Liver (tissue), 9 donors: ENCODE results near the gene CPNE8. TPM values are rescaled to one million over a fixed set of nuclear protein-coding genes. Genes with fewer than 3 reads are reported as not detected.

Experiments
- DNase-seq: peaks from one replicate; pipeline ENCODE4 v3.0.0-alpha.2; 2017; ENCODE audit warnings: low spot score
- H3K27ac ChIP-seq, 2 donors: one replicate each; pipeline ENCODE4 v1.7.0; 2013; ENCODE audit warnings: inconsistent platforms in 2 of 2, low read length in 2 of 2, control low read depth in 1 of 2, low read depth in 1 of 2, mild to moderate bottlenecking in 1 of 2
- H3K27me3 ChIP-seq, 4 donors: one replicate each; pipeline versions ENCODE4 v1.6.1 to v1.7.0; 2013; ENCODE audit warnings: low read length in 3 of 4, inconsistent platforms in 1 of 4, mild to moderate bottlenecking in 1 of 4, moderate library complexity in 1 of 4; ENCODE audit not compliant: control insufficient read depth in 4 of 4, insufficient read depth in 4 of 4
- H3K36me3 ChIP-seq, 4 donors: one replicate each; pipeline versions ENCODE4 v1.6.1 to v1.7.0; 2013; ENCODE audit warnings: low read length in 3 of 4, mild to moderate bottlenecking in 3 of 4, low read depth in 1 of 4, moderate library complexity in 1 of 4; ENCODE audit not compliant: control insufficient read depth in 4 of 4, insufficient read depth in 3 of 4
- H3K4me1 ChIP-seq, 4 donors: one replicate each; pipeline versions ENCODE4 v1.6.1 to v1.7.0; 2013; ENCODE audit warnings: low read length in 3 of 4, mild to moderate bottlenecking in 3 of 4, moderate library complexity in 1 of 4; ENCODE audit not compliant: control insufficient read depth in 4 of 4, insufficient read depth in 4 of 4
- H3K4me3 ChIP-seq, 3 donors: one replicate each; pipeline versions ENCODE4 v1.6.1 to v1.7.0; 2013; ENCODE audit warnings: low read length in 3 of 3, control low read depth in 1 of 3, low read depth in 1 of 3, mild to moderate bottlenecking in 1 of 3
- H3K9ac ChIP-seq, 2 donors: one replicate each; pipeline ENCODE4 v1.7.0; 2013; ENCODE audit warnings: low read length in 2 of 2, mild to moderate bottlenecking in 2 of 2, moderate library complexity in 2 of 2, control low read depth in 1 of 2, low read depth in 1 of 2
- H3K9me3 ChIP-seq, 4 donors: one replicate each; pipeline versions ENCODE4 v1.6.1 to v1.7.0; 2013; ENCODE audit warnings: low read length in 3 of 4; ENCODE audit not compliant: control insufficient read depth in 4 of 4
- EGR1 ChIP-seq, 2 donors: IDR thresholded peaks; 2 replicates each; pipeline ENCODE4 v1.6.1; 2016 to 2018; ENCODE audit warnings: antibody characterized with exemption in 2 of 2, low read depth in 2 of 2
- FOXA1 ChIP-seq: IDR thresholded peaks from 2 replicates; pipeline ENCODE4 v1.6.1; 2016; ENCODE audit warnings: antibody characterized with exemption
- FOXA2 ChIP-seq: IDR thresholded peaks from 2 replicates; pipeline ENCODE4 v1.6.1; 2016; ENCODE audit warnings: antibody characterized with exemption
- GABPA ChIP-seq, 2 donors: IDR thresholded peaks in 1 of 2; conservative IDR thresholded peaks in 1 of 2; 2 replicates each; pipeline ENCODE4 v1.6.1; 2016; ENCODE audit warnings: antibody characterized with exemption in 2 of 2, mild to moderate bottlenecking in 1 of 2, moderate library complexity in 1 of 2
- HNF4A ChIP-seq, 2 donors: conservative IDR thresholded peaks; 2 replicates each; pipeline ENCODE4 v1.6.1; 2016; ENCODE audit warnings: antibody characterized with exemption in 2 of 2, mild to moderate bottlenecking in 2 of 2
- HNF4G ChIP-seq: IDR thresholded peaks from 2 replicates; pipeline ENCODE4 v1.6.1; 2016; ENCODE audit warnings: antibody characterized with exemption
- JUND ChIP-seq, 2 donors: IDR thresholded peaks; 2 replicates each; pipeline ENCODE4 v1.6.1; 2016; ENCODE audit warnings: antibody characterized with exemption in 2 of 2
- NR2F2 ChIP-seq: IDR thresholded peaks from 2 replicates; pipeline ENCODE4 v1.6.1; 2016; ENCODE audit warnings: antibody characterized with exemption
- RAD21 ChIP-seq, 2 donors: IDR thresholded peaks; 2 replicates each; pipeline ENCODE4 v1.6.1; 2016; ENCODE audit warnings: antibody characterized with exemption in 2 of 2, mild to moderate bottlenecking in 2 of 2
- RXRA ChIP-seq, 2 donors: IDR thresholded peaks; 2 replicates each; pipeline ENCODE4 v1.6.1; 2017 to 2018; ENCODE audit warnings: antibody characterized with exemption in 2 of 2, mild to moderate bottlenecking in 1 of 2
- SP1 ChIP-seq: IDR thresholded peaks from 2 replicates; pipeline ENCODE4 v1.6.1; 2018; ENCODE audit warnings: antibody characterized with exemption, mild to moderate bottlenecking
- TAF1 ChIP-seq: conservative IDR thresholded peaks from 2 replicates; pipeline ENCODE4 v1.6.1; 2016; ENCODE audit warnings: antibody characterized with exemption, mild to moderate bottlenecking
- YY1 ChIP-seq: IDR thresholded peaks from 2 replicates; pipeline ENCODE4 v1.6.1; 2016; ENCODE audit warnings: antibody characterized with exemption, mild to moderate bottlenecking
- WGBS: extraction: QIAGEN DNeasy Blood & Tissue Kit; methylation state at CpG from one replicate; pipeline ENCODE4 v1.1.7; 2013; 5-methylcytosine and 5-hydroxymethylcytosine counted together
- polyA plus RNA-seq, 2 donors: library from polyadenylated mRNA; stranded (reverse) in 1 of 2; unstranded in 1 of 2; fragments of 200-250 nt in 1 of 2; fragments of >200 nt in 1 of 2; fragmentation: Nextera tagmentation in 1 of 2; extraction: Ambion mirVana in 1 of 2; gene quantifications; one replicate each; pipeline versions ENCODE4 v1.2.1 to v1.2.3, GENCODE V29; 2013 to 2015
- total RNA-seq, 2 donors: library from RNA; depleted of rRNA; stranded (reverse); fragments of >200 nt; gene quantifications; one replicate each; pipeline ENCODE4 v1.2.3, GENCODE V29; 2014
- TF ChIP-seq, protein P1 (sequence below): IDR thresholded peaks from 2 replicates; pipeline ENCODE4 v1.6.1; 2016; ENCODE audit warnings: antibody characterized with exemption
- TF ChIP-seq, protein P2 (sequence below): IDR thresholded peaks from 2 replicates; pipeline ENCODE4 v1.6.1; 2016; ENCODE audit warnings: antibody characterized with exemption
- TF ChIP-seq, protein P3 (sequence below): IDR thresholded peaks from 2 replicates; pipeline ENCODE4 v1.6.1; 2016; ENCODE audit warnings: antibody characterized with exemption, mild to moderate bottlenecking
- donor health status: healthy.
- donor health status: healthy.
- donor health status: healthy.
- donor health status: healthy.
- donor health status: healthy.

CPNE8 gene
- total and polyA plus RNA-seq, 4 donors, result 4.2 to 27.4 (median 10.9) TPM

DNA sequence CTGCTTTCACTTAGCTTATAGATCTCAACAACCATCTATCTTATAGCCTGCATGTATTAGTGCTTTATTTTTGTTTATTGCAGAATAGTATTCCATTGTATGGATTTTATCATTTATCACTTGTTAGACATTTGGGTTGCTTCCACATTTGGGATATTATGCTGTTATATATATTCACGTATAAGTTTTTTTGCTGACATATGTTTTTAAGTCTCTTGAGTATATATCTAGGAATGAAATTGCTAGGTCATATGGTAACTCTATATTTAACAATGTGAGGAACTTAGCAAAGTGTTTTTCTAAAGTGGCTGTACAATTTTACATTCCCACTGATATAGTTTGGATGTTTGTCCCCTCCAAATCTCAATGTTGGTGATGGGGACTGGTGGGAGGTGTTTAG, 208.1 kb downstream of the CPNE8 start:
- TF ChIP-seq, protein P1, sequence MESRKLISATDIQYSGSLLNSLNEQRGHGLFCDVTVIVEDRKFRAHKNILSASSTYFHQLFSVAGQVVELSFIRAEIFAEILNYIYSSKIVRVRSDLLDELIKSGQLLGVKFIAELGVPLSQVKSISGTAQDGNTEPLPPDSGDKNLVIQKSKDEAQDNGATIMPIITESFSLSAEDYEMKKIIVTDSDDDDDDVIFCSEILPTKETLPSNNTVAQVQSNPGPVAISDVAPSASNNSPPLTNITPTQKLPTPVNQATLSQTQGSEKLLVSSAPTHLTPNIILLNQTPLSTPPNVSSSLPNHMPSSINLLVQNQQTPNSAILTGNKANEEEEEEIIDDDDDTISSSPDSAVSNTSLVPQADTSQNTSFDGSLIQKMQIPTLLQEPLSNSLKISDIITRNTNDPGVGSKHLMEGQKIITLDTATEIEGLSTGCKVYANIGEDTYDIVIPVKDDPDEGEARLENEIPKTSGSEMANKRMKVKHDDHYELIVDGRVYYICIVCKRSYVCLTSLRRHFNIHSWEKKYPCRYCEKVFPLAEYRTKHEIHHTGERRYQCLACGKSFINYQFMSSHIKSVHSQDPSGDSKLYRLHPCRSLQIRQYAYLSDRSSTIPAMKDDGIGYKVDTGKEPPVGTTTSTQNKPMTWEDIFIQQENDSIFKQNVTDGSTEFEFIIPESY, result no peak
- TF ChIP-seq TAF1 (no peak), JUND (IDR thresholded peaks at IDR 0.05) (no peak), HNF4A (conservative IDR thresholded peaks at IDR 0.05) (no peak), NR2F2 (no peak), GABPA (IDR thresholded peaks at IDR 0.05 in 1 of 2, conservative IDR thresholded peaks at IDR 0.05 in 1 of 2) (no peak), HNF4G (no peak), RXRA (IDR thresholded peaks at IDR 0.05) (no peak), RAD21 (IDR thresholded peaks at IDR 0.05) (no peak), FOXA2 (no peak), EGR1 (IDR thresholded peaks at IDR 0.05; ENCODE audit: low read depth in 2 of 2) (no peak), YY1 (no peak)
- TF ChIP-seq, protein P2, sequence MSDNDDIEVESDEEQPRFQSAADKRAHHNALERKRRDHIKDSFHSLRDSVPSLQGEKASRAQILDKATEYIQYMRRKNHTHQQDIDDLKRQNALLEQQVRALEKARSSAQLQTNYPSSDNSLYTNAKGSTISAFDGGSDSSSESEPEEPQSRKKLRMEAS, result no peak
- TF ChIP-seq, protein P3, sequence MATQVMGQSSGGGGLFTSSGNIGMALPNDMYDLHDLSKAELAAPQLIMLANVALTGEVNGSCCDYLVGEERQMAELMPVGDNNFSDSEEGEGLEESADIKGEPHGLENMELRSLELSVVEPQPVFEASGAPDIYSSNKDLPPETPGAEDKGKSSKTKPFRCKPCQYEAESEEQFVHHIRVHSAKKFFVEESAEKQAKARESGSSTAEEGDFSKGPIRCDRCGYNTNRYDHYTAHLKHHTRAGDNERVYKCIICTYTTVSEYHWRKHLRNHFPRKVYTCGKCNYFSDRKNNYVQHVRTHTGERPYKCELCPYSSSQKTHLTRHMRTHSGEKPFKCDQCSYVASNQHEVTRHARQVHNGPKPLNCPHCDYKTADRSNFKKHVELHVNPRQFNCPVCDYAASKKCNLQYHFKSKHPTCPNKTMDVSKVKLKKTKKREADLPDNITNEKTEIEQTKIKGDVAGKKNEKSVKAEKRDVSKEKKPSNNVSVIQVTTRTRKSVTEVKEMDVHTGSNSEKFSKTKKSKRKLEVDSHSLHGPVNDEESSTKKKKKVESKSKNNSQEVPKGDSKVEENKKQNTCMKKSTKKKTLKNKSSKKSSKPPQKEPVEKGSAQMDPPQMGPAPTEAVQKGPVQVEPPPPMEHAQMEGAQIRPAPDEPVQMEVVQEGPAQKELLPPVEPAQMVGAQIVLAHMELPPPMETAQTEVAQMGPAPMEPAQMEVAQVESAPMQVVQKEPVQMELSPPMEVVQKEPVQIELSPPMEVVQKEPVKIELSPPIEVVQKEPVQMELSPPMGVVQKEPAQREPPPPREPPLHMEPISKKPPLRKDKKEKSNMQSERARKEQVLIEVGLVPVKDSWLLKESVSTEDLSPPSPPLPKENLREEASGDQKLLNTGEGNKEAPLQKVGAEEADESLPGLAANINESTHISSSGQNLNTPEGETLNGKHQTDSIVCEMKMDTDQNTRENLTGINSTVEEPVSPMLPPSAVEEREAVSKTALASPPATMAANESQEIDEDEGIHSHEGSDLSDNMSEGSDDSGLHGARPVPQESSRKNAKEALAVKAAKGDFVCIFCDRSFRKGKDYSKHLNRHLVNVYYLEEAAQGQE, result no peak
- 94% methylated on average over 1 of the region's 1 CpG for WGBS
- no peak overlapping the region for H3K9ac ChIP-seq
- no peaks in the 10 kb centered on the region for H3K27me3 ChIP-seq
- no peaks in the 10 kb centered on the region for H3K4me1 ChIP-seq
- no peaks in the 10 kb centered on the region for H3K9me3 ChIP-seq
- H3K4me3 ChIP-seq, result no peak overlapping the region
- DNase-seq, result no peak
- peaks cover 0 to 13% (median 7%) of the 10 kb centered on the region in 4 donors for H3K36me3 ChIP-seq
- H3K27ac ChIP-seq, result no peak overlapping the region

DNA sequence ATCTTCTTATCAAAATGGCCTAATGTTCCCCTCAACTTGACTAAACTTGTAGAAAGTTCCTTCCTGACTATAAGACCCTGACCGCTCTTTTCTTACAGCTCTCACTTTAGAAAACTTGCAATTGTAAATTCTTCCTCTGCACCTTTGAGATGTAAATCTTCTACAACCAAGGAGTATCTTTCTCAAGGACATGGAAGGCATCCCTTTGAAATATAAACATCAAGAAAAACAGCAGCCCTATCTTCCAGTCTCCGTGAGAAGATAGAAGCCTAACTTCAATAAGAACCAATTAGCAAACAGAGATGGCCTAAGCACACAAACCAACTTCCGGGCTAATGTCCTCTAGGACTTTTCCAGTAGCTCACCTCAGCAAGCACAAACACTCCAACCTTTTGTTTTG, 210.3 kb downstream of the CPNE8 start:
- Histone ChIP-seq H3K36me3 (peaks cover 0 to 13% (median 5%) of the 10 kb centered on the region in 4 donors), H3K27ac (no peak overlapping the region), H3K9ac (no peak overlapping the region), H3K27me3 (no peaks in the 10 kb centered on the region), H3K9me3 (no peaks in the 10 kb centered on the region), H3K4me3 (no peak overlapping the region), H3K4me1 (no peaks in the 10 kb centered on the region)
- 90% methylated on average over 3 of the region's 3 CpGs for WGBS
- TF ChIP-seq, protein P2, result no peak
- no peak for TF ChIP-seq FOXA1
- TF ChIP-seq GABPA (IDR thresholded peaks at IDR 0.05 in 1 of 2, conservative IDR thresholded peaks at IDR 0.05 in 1 of 2), result no peak
- TF ChIP-seq RXRA (IDR thresholded peaks at IDR 0.05), result peak in 1 of 2 donors; percentile 37
- TF ChIP-seq HNF4A (conservative IDR thresholded peaks at IDR 0.05), result peak in 1 of 2 donors; percentile 11
- no peak for TF ChIP-seq SP1
- TF ChIP-seq YY1, result no peak
- no peak for TF ChIP-seq NR2F2
- TF ChIP-seq HNF4G, result no peak
- no peak for TF ChIP-seq RAD21 (IDR thresholded peaks at IDR 0.05)
- DNase-seq, result no peak
